ENCODE data around the gene GRIP2.

GRIP2 gene

GRCh38 chr3:14581334-14582044 is 41.3 kb upstream of the GRIP2 start:
- TF ChIP-seq SUZ12 (IDR thresholded peaks at IDR 0.05): no peak
- TF ChIP-seq HDGF (IDR thresholded peaks at IDR 0.05; ENCODE audit: borderline replicate concordance): no peak
- no peak for TF ChIP-seq L3MBTL2 (conservative IDR thresholded peaks at IDR 0.05)
- TF ChIP-seq ARNT (IDR thresholded peaks at IDR 0.05): no peak
- no peak for TF ChIP-seq SP1 (IDR thresholded peaks at IDR 0.05)
- no peak for TF ChIP-seq BHLHE40 (IDR thresholded peaks at IDR 0.05; ENCODE audit: borderline replicate concordance)
- TF ChIP-seq CTBP1 (IDR thresholded peaks at IDR 0.05; ENCODE audit: borderline replicate concordance): no peak
- TF ChIP-seq TARDBP (IDR thresholded peaks at IDR 0.05): no peak
- TF ChIP-seq FOXK2 (IDR thresholded peaks at IDR 0.05): no peak
- CTCF ChIA-PET: interaction anchor here (0.5 kb wide), 1 partner anchor 933 kb away, joined by 3 read pairs; no protein-coding TSS in a partner anchor
- POLR2A ChIA-PET: no interaction called here
- DNase-seq (ENCODE audit: extremely low spot score): no peak

- no peak for DNase-seq (ENCODE audit: extremely low spot score)
- POLR2A ChIA-PET: no interaction called here
- CTCF ChIA-PET: interaction anchor here (0.6 to 0.7 kb wide), 2 partner anchors 39 to 516 kb away, joined by 3 to 4 read pairs; no protein-coding TSS in a partner anchor
- TF ChIP-seq HDGF (IDR thresholded peaks at IDR 0.05; ENCODE audit: borderline replicate concordance): no peak
- no peak for TF ChIP-seq NFRKB (IDR thresholded peaks at IDR 0.05)
- TF ChIP-seq FOXK2 (IDR thresholded peaks at IDR 0.05): no peak
- TF ChIP-seq, protein P1, sequence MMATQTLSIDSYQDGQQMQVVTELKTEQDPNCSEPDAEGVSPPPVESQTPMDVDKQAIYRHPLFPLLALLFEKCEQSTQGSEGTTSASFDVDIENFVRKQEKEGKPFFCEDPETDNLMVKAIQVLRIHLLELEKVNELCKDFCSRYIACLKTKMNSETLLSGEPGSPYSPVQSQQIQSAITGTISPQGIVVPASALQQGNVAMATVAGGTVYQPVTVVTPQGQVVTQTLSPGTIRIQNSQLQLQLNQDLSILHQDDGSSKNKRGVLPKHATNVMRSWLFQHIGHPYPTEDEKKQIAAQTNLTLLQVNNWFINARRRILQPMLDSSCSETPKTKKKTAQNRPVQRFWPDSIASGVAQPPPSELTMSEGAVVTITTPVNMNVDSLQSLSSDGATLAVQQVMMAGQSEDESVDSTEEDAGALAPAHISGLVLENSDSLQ (IDR thresholded peaks at IDR 0.05): no peak
- no peak for TF ChIP-seq L3MBTL2 (conservative IDR thresholded peaks at IDR 0.05)
- no peak for TF ChIP-seq BHLHE40 (IDR thresholded peaks at IDR 0.05; ENCODE audit: borderline replicate concordance)
- TF ChIP-seq ELF4 (IDR thresholded peaks at IDR 0.05): no peak
- no peak for TF ChIP-seq TARDBP (IDR thresholded peaks at IDR 0.05)
- TF ChIP-seq ZNF384 (IDR thresholded peaks at IDR 0.05): no peak
Observed at GRCh38 chr3:14577897-14578296, 37.8 kb upstream of the GRIP2 start.

DNA sequence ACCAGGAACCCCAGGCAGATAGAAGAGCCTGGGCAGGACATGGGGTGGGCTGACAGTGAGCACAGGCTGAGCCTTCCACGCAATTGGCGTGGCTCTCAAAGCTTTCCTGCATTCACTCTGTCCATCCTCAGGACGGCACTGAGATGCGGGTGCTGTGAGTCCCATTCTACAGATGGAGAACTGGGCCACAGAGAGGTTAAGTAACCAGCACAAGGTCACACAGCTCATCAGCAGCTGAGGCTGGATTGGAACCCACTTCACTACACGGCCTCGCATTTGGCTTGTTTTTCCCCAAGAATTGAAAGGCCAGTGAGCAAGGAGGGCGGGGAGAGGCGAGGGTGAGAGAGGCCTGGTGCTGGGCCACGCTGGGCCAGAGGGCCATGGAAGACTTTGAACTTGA is 36.0 kb upstream of the GRIP2 start:
- no peak for TF ChIP-seq L3MBTL2 (conservative IDR thresholded peaks at IDR 0.05)
- no peak for TF ChIP-seq HDGF (IDR thresholded peaks at IDR 0.05; ENCODE audit: borderline replicate concordance)
- TF ChIP-seq FOXK2 (IDR thresholded peaks at IDR 0.05): no peak
- TF ChIP-seq ELF4 (IDR thresholded peaks at IDR 0.05): no peak
- TF ChIP-seq LEF1 (IDR thresholded peaks at IDR 0.05; ENCODE audit: borderline replicate concordance): no peak
- TF ChIP-seq TARDBP (IDR thresholded peaks at IDR 0.05): no peak
- no peak for TF ChIP-seq NFRKB (IDR thresholded peaks at IDR 0.05)
- no peak for TF ChIP-seq FOXM1 (IDR thresholded peaks at IDR 0.05; ENCODE audit: borderline replicate concordance)
- no peak for TF ChIP-seq SP1 (IDR thresholded peaks at IDR 0.05)
- TF ChIP-seq FOXA1 (IDR thresholded peaks at IDR 0.05): no peak
- TF ChIP-seq BHLHE40 (IDR thresholded peaks at IDR 0.05; ENCODE audit: borderline replicate concordance): no peak
- no peak for TF ChIP-seq SUZ12 (IDR thresholded peaks at IDR 0.05)
- no peak for TF ChIP-seq ARNT (IDR thresholded peaks at IDR 0.05)
- TF ChIP-seq, protein P1 (IDR thresholded peaks at IDR 0.05): no peak
- no peak for TF ChIP-seq CTBP1 (IDR thresholded peaks at IDR 0.05; ENCODE audit: borderline replicate concordance)
- DNase-seq (ENCODE audit: extremely low spot score): no peak
- CTCF ChIA-PET: no interaction called here
- POLR2A ChIA-PET: interaction anchor here (1.3 kb wide), 1 partner anchor 10 kb away, joined by 4 read pairs; no protein-coding TSS in a partner anchor

- no peak for TF ChIP-seq ZNF384 (IDR thresholded peaks at IDR 0.05)
- no peak for TF ChIP-seq HDGF (IDR thresholded peaks at IDR 0.05; ENCODE audit: borderline replicate concordance)
- no peak for TF ChIP-seq BHLHE40 (IDR thresholded peaks at IDR 0.05; ENCODE audit: borderline replicate concordance)
- ChIA-PET POLR2A (no interaction called here), CTCF (no interaction called here)
- DNase-seq (ENCODE audit: extremely low spot score): no peak
Observed at GRCh38 chr3:14574183-14574582, 34.0 kb upstream of the GRIP2 start.

GRCh38 chr3:14573706-14574105 is 33.6 kb upstream of the GRIP2 start:
- no peak for DNase-seq (ENCODE audit: extremely low spot score)
- no peak for TF ChIP-seq SUZ12 (IDR thresholded peaks at IDR 0.05)
- TF ChIP-seq SP1 (IDR thresholded peaks at IDR 0.05): no peak
- no peak for TF ChIP-seq BHLHE40 (IDR thresholded peaks at IDR 0.05; ENCODE audit: borderline replicate concordance)
- no peak for TF ChIP-seq HDGF (IDR thresholded peaks at IDR 0.05; ENCODE audit: borderline replicate concordance)
- TF ChIP-seq FOXA1 (IDR thresholded peaks at IDR 0.05): no peak
- no peak for TF ChIP-seq TARDBP (IDR thresholded peaks at IDR 0.05)
- TF ChIP-seq L3MBTL2 (conservative IDR thresholded peaks at IDR 0.05): no peak
- TF ChIP-seq, protein P1 (IDR thresholded peaks at IDR 0.05): no peak
- no peak for TF ChIP-seq CTBP1 (IDR thresholded peaks at IDR 0.05; ENCODE audit: borderline replicate concordance)
- TF ChIP-seq ZNF384 (IDR thresholded peaks at IDR 0.05): no peak
- TF ChIP-seq ELF4 (IDR thresholded peaks at IDR 0.05): no peak
- no peak for TF ChIP-seq LEF1 (IDR thresholded peaks at IDR 0.05; ENCODE audit: borderline replicate concordance)
- TF ChIP-seq FOXM1 (IDR thresholded peaks at IDR 0.05; ENCODE audit: borderline replicate concordance): no peak
- CTCF ChIA-PET: no interaction called here
- POLR2A ChIA-PET: no interaction called here

DNA sequence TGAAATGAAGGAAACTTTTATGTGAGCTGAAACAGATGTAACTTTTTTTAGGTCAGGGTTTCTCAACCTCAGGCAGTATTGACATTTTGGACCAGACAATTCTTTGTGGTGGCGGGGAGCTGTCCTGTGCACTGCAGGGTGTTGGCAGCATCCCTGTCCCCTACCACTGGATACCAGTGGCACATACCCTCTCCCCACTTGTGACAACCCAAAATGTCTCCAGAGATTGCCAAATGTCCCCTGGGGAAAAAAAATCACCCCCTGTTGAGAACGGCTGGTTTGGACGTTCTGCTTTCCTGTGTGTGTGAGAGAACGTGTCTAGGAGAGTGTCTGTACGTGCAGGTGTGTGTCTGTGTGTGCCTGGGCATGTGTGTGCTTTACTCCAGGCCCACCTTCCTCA is 30.7 kb upstream of the GRIP2 start:
- ChIA-PET POLR2A (no interaction called here), CTCF (no interaction called here)
- DNase-seq (ENCODE audit: extremely low spot score): no peak
- no peak for TF ChIP-seq CTBP1 (IDR thresholded peaks at IDR 0.05; ENCODE audit: borderline replicate concordance)
- TF ChIP-seq FOXK2 (IDR thresholded peaks at IDR 0.05): no peak
- TF ChIP-seq ELF4 (IDR thresholded peaks at IDR 0.05): no peak
- TF ChIP-seq NFRKB (IDR thresholded peaks at IDR 0.05): no peak
- no peak for TF ChIP-seq FOXA1 (IDR thresholded peaks at IDR 0.05)
- no peak for TF ChIP-seq HDGF (IDR thresholded peaks at IDR 0.05; ENCODE audit: borderline replicate concordance)
- TF ChIP-seq LEF1 (IDR thresholded peaks at IDR 0.05; ENCODE audit: borderline replicate concordance): no peak
